HG03066 (cell line): Measurements from ENCODE around the gene IQGAP1.
"Not testable (repeated sequence)": the region's sequence is repeated elsewhere in the genome, so short reads cannot be mapped to it uniquely, and the experiment has no call there.

Source experiments
- ATAC-seq: cut with Tn5 transposase; IDR thresholded peaks from one replicate; pipeline ENCODE4 v1.9.1; 2021; ENCODE audit warnings: low read depth; ENCODE audit not compliant: unreplicated experiment

Gene IQGAP1

DNA sequence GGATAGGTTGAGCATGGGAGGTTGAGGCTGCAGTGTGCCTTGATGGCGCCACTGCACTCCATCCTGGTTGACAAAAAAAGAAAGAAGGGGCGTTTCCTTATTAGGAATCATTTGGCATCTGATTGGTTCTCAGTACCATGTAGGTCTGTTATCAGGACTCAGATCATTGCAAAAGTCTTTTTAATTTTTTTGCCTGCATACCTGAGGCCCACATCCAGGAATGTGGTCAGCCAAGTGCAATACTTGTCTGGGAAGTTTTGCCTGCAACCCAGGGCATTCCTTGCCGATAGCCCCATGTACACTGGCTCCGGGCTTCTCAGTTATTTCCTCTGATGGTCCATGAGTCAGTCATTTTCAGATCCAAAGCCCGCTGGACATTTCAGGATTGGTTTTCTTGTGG is 91.6 kb downstream of the IQGAP1 start:
- no peak for ATAC-seq

DNA sequence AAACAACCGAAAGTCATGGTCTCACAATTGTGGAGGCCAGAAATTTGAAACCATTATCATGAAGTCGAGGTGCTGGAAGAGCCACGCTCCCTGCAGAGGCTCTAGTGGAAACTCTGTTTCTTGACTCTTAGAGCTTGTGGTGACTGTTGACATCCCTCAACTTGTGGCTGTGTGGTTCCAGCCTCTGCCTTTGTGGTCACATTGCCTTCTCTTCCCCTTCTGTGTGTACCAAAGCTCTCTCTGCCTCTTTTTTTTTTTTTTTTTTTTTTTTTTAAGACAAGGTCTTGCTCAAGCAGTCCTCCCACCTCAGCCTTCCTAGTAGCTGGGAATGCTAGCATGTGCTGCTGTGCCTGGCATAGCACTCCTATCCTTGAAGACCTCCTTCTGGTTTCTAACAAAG is 93.0 kb downstream of the IQGAP1 start:
- no peak for ATAC-seq

DNA sequence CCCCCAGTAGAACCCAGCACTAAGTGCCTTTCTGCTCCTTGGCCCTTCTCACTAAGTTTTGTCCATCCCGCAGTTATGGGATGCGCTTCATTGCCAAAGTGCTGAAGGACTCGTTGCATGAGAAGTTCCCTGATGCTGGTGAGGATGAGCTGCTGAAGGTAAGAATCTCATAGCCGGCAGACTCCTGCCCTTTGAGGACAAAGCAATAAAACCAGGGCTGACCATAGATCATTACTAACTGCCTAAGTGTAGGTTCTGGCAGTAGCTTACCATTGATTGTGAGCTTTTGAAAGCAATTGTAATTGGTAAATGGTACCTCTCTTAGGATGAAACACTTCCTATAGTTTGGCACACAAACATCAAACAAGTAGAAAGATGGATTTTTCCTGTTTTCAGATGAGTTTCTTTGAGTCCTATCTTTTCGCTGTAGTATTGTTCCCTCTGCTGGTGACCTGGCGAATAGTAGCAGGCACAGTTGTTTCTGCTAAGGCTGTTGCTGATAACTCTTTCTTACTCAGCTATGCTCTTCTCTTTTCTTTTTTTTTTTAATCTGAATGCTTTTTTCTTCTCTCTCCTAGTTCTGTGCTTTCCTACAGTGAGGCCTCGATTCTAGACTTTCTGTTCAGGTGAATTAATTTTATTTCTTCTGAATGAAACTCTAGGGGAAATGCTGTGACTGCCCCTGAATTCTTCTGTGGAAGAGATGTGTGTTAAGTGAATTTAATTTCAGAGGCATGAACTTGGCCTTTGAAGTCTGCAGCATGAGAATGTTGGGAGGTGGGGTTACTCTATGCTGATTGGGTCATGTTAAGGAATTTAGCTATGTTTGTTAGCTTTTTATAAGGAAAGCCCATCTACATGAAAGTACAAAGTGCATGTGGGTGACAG is 94.3 kb downstream of the IQGAP1 start:
- ATAC-seq, result no peak

DNA sequence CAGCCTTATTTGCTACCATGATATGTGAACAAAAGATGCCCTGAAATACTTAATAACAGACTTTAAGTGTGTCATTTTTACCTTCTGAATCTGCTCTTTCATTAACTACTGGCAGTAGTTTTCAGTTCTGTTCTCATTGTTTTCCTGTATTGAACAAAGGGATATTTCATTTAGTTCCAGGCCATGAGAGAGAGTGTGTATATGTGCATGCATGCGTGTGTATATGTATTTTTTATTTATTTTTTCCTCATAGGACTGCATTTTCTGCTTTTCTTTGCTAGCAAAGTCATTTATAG is 94.9 kb downstream of the IQGAP1 start:
- ATAC-seq, result no peak

DNA sequence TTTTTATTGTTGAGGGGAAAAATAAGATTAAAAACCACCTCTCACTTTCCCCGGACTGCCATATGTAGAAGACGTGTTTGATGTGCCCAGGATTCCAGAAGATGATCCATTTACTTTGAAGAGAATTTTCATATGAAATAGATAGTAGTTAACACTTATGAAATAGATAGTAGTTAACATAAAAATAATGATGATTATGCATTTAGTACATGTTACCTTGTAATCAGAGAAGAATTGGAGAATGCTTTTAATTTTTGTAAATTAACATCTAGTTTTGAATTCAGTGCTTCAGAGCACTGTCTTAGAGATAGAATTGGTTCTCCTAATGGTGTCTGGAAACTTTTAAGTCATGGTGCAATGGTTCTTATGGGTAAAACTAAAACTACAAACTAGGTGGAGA is 95.6 kb downstream of the IQGAP1 start:
- no peak for ATAC-seq

DNA sequence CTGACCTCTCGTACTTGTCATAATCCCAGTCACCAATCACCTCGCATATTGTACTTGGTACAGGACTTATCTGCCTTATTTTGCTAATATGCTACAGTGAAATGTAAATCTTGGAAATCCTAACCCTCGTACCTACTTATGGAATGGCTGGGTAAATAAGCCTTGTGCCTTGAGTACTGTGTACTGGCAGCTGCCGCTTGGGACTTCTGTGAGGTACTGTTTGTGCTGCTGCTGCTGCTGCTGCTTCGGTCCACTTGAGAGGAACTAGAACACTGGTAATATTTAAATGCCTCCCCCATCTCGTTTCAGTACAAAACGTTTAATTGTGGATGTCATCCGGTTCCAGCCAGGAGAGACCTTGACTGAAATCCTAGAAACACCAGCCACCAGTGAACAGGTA is 99.1 kb downstream of the IQGAP1 start:
- ATAC-seq, result no peak

DNA sequence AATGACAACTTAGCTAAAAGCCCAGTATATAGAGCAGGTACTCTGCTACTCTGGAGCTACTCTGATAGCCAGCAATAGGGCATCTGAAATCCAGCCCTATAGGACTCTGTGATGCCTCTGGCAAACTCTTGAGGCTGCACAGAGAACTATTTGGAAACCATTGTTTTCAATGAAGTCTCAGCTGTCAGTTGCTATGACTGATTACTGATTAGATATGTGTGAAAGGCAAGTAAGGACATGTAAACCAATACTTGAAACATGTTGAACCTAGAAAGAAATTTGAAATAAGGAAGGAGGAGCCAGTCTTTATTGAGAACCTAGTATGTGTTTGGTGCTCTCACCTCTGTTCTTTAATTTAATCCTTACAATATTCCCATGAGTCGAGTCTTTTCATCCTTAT is 101.5 kb downstream of the IQGAP1 start:
- no peak for ATAC-seq

DNA sequence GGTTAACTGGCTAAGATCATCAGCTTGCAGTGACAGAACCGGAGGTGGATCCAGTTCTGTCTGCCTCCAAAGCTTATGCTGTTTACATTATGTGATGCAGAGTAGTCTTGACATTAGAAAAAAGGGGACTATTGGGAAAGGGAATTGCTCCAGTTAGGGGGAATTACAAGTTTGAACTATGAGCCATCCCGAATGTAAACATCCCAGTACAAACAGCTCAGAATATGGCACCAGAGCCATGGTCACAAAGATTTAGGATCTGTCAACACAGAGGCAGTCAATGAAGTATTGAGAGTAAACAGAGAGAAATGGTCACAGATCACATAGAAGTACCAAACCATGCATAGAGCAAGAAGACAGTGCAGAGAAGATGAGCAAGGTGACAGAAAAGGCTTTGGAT is 101.9 kb downstream of the IQGAP1 start:
- ATAC-seq, result no peak

DNA sequence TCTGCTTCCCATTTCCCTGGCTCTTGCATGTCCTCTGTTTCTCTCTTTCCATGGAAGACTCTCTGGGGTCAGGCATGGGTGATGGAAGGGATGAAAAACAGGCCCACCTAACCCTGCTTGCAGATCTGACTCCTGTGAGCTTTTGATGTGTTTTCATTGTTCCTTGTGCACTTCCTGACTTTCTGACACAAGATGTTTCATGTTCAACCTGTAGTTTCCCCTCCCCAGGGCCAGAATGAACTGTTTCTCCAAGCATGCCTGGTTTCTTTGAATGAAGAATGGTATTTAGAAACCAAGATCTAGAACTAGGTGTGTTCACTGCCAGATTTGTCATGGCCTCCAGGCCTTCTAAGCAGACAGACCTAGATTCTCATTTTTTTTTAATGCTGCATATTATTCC is 105.6 kb downstream of the IQGAP1 start:
- ATAC-seq, result no peak

DNA sequence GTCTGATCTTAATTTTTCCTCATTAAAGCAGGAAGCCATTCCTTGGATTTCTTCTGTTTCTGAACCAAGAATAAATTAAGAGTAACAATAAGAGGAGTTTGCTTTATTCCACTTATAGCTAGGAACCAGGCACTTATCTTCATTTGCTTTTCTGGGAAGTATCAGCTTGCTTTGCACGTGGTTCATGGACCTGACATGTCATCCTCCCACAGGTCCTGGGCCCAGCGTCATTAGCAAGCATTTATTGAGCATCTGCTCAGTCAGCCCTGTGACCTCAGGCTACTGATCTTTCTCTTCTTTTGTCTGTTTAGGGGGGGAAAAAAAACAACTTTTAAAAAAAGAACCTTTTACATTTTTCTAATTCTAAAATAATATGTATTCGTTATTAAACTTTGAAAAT is 107.0 kb downstream of the IQGAP1 start:
- ATAC-seq, result no peak

DNA sequence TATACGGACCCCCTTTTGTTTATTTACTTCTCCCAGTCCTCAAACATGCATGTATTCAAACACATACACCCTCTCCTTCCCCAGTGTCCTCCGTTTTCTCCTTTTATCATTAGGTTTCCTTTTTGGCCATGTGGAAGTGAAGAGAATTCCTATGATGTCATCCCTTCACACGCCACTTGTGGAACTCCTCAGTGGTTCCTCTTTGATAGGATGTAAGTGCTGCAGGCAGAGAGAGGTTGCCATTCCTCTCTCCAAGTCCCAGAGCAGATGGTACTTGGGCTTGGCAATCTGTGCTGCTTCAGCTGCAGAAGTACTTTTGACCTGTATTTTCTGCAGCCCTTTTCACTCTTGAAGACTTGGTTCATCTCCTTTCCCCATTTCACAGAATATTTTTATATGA is 108.7 kb downstream of the IQGAP1 start:
- ATAC-seq, result no peak

DNA sequence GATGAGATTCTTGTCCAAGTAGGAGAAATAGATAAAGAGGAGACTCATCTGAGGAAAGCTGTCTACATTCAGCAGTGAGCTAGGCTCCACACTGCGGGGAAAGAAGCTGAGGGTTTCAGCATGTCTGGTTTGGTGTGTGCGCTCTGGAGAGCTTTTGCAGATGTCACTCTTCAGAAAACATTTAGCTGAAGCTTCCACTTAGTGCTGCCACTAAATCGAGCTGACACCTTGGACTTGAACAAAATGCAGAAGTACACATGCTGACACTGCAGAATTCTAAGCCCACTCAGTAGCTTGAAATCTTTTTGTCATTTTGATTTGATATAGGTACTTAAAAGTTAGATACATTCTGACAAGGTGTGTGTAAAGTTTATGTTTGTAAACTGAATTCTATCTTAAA is 109.3 kb downstream of the IQGAP1 start:
- ATAC-seq, result no peak

DNA sequence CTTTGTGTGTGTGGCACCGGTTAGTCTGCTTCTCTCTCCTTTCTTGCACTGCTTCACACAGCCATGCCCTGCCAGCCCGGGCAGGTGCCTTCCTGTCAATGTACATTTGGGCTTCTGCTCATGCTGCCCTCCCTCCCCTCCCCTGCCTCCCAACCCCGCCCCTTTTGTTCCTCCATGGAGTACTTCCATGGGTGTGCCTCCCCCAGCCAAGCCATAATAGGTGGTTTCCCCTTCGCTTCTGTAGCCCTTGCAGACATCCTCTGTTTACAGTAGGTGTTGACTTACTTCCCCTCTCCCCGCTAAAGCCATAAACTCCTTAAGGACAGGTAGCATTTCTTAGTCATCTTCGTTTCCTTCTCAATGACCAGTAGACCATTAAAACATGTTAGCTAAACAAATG is 109.9 kb downstream of the IQGAP1 start:
- ATAC-seq, result no peak

DNA sequence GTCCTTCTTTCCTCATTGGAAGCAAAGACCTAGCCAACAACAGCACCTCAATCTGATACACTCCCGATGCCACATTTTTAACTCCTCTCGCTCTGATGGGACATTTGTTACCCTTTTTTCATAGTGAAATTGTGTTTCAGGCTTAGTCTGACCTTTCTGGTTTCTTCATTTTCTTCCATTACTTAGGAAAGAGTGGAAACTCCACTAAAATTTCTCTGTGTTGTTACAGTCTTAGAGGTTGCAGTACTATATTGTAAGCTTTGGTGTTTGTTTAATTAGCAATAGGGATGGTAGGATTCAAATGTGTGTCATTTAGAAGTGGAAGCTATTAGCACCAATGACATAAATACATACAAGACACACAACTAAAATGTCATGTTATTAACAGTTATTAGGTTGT is 112.1 kb downstream of the IQGAP1 start:
- no peak for ATAC-seq

DNA sequence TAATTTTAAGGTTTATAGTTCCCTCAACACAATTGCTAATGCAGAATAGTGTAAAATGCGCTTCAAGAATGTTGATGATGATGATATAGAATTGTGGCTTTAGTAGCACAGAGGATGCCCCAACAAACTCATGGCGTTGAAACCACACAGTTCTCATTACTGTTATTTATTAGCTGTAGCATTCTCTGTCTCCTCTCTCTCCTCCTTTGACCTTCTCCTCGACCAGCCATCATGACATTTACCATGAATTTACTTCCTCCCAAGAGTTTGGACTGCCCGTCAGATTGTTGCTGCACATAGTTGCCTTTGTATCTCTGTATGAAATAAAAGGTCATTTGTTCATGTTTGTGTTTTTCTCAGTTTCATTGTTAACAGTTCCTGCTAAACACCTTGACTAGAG is 113.9 kb downstream of the IQGAP1 start:
- no peak for ATAC-seq

DNA sequence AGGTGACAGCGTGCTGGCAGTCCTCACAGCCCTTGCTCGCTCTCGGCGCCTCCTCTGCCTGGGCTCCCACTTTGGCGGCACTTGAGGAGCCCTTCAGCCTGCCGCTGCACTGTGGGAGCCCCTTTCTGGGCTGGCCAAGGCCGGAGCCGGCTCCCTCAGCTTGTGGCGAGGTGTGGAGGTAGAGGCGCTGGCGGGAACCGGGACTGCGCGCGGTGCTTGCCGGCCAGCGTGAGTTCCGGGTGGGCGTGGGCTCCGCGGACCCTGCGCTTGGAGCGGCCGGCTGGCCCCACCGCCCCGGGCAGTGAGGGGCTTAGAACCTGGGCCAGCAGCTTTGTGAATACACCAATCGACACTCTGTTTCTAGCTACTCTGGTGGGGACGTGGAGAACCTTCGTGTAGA is 122.7 kb downstream of the IQGAP1 start:
- ATAC-seq, result not testable (repeated sequence)

DNA sequence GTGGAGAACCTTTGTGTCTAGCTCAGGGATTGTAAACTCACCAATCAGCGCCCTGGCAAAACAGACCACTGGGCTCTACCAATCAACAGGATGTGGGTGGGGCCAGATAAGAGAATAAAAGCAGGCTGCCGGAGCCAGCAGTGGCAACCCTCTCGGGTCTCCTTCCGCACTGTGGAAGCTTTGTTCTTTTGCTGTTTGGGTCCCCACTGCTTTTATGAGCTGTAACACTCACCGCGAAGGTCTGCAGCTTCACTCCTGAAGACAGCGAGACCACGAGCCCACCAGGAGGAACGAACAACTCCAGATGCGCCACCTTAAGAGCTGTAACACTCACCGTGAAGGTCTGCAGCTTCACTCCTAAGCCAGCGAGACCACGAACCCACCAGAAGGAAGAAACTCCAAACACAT is 123.2 kb downstream of the IQGAP1 start:
- not testable (repeated sequence) for ATAC-seq

DNA sequence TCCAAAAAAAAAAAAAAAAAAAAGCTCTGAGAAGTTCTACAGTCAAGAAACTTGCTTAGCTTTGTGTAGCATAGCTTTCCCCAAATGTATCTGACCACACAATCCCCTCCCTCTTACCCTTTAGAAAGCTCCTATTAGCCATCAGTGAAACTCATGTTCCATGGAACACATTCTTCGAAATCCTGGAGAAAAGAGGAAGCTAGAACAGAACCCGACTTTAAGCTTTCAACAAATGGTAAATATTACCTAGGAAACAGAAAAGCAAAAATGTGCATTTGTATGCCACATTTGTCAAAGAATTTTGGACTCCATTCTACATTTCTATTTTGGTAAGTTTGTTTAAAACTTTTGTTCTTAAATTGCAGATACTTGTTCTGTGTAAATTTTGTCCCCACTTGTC is 124.2 kb downstream of the IQGAP1 start:
- ATAC-seq, result no peak

DNA sequence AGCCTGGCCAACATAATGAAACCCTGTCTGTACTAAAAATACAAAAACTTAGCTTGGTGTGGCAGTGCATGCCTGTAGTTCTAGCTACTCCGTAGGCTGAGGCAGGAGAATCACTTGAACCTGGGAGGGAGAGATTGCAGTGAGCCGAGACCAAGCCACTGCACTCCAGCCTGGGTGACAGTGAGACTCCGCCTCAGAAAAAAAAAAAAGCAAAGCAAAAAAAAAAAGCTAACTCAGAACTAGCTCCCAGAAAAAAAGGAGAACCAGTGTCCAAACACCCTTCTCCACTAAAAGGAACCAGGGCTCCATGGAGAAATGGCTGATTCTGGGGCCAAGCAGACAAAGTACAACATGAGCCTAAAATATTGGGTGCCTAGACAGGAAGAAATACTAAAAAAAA is 124.9 kb downstream of the IQGAP1 start:
- ATAC-seq, result no peak

DNA sequence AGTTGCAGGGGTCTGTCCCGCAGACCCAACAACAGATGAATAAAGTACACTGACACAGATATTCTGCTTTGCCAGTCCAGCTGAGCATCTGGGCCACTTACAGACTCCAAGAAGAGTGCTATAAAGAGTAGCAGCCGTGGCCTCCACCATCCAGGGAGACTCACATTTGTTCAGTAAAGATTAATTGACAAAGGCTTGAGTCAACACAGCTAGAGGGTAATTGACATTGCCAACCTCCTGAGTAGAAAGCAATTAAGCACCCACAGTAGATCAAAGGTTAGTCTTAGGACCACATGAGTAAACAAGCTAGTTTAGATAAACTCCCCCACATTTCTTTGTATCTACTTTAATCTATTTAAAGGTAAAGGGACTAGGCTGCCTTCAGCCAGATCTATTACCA is 125.4 kb downstream of the IQGAP1 start:
- no peak for ATAC-seq

DNA sequence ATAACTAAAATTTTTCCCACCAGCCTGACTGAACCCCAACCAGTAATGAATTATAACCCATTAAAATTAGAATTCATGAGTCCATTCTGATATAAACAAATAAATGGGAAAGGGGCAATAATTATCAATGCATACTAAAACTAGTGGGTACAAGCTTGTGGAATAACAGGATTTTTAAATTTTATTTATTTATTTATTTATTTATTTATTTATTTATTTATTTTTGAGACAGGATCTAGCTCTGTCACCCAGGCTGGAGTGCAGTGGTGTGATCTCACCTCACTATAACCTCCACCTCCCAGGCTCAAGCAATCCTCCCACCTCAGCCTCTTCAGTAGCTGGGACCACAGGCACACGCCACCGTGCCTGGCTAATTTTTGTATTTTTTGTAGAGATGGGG is 125.9 kb downstream of the IQGAP1 start:
- ATAC-seq, result not testable (repeated sequence)

DNA sequence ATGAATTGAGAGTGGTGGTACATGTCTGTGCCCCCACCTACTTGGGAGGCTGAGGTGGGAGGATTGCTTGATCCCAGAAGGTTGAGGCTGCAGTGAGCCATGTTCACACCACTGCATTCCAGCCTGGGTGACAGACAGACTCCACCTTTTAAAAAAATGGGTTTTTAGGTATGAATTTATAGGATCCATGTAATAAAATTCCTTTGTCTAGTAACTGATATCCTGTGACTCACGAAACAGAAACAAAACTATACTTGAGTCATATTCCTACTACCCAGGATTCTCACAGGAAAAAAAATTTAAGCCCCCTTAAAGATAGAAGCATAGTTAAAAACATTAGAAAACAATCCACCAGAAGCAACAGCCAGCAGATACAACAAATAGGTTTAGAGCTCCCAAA is 131.6 kb downstream of the IQGAP1 start:
- no peak for ATAC-seq

DNA sequence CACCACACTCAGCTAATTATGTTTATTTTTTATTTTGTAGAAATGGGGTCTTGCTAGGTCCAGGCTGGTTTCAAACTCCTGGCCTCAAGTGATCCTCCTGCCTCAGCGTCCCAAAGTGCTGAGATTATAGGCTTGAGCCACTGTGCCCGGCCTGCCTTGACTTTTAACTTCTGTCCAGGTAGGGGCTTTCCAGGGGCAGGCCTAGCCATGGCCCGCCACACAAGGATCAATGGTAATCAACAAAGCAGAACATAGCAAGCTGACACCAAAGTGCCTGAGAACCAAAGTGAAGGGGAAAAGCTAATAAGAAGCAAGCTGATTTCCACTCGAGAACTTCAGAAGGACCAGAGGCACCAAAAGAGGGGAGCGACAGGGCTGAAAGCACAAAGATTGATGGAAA is 132.3 kb downstream of the IQGAP1 start:
- ATAC-seq, result no peak
